SU-DHL-6 (cell line): ENCODE measurements around the gene ITGB4.

Source experiments
- H2AFZ ChIP-seq: fragments of 200-600 bp; sonication (generic); 2 replicates; pipeline ENCODE4 v1.6.1; 2014; ENCODE audit warnings: low read depth, mild to moderate bottlenecking, moderate library complexity, mixed read lengths, antibody characterized with exemption, low read length; ENCODE audit not compliant: severe bottlenecking
- H3F3A ChIP-seq: fragments of 200-600 bp; shearing (Covaris generic); 2 replicates; pipeline ENCODE4 v1.6.0; 2016; ENCODE audit warnings: antibody characterized with exemption, mild to moderate bottlenecking; ENCODE audit not compliant: insufficient read depth
- H3K27ac ChIP-seq: fragments of 200-600 bp; sonication (generic); 2 replicates; pipeline ENCODE4 v1.5.1; 2016; ENCODE audit warnings: low read depth, mild to moderate bottlenecking, low read length, moderate library complexity, mixed read lengths
- H3K27me3 ChIP-seq: fragments of 200-600 bp; sonication (generic), shearing (Covaris generic); 2 replicates; pipeline ENCODE4 v1.6.0; 2014; ENCODE audit warnings: mild to moderate bottlenecking, low read length
- H3K36me3 ChIP-seq: fragments of 200-600 bp; sonication (generic); 2 replicates; pipeline ENCODE4 v1.6.1; 2014; ENCODE audit warnings: mild to moderate bottlenecking, low read length, mixed read lengths
- H3K4me2 ChIP-seq: fragments of 300-600, 200-600 bp; shearing (Covaris generic), sonication (generic); 2 replicates; pipeline ENCODE4 v1.6.0; 2014; ENCODE audit warnings: low read length, low read depth, mild to moderate bottlenecking; ENCODE audit not compliant: poor library complexity, severe bottlenecking
- H3K4me3 ChIP-seq: fragments of 200-600 bp; sonication (generic); 2 replicates; pipeline ENCODE4 v1.5.1; 2014; ENCODE audit warnings: antibody characterized with exemption, low read length, mild to moderate bottlenecking, mixed read lengths; ENCODE audit not compliant: insufficient read depth, poor library complexity, severe bottlenecking
- H3K79me2 ChIP-seq: fragments of 200-600 bp; sonication (generic); 2 replicates; pipeline ENCODE4 v1.6.1; 2014; ENCODE audit warnings: mild to moderate bottlenecking, low read length, moderate library complexity; ENCODE audit not compliant: insufficient read depth
- H3K9ac ChIP-seq: fragments of 200-600 bp; sonication (generic); 2 replicates; pipeline ENCODE4 v1.7.0; 2014; ENCODE audit warnings: mild to moderate bottlenecking, low read length
- H3K9me2 ChIP-seq: fragments of 200-600 bp; sonication (generic); replicated peaks from 2 replicates; pipeline ENCODE4 v1.6.1; 2014; ENCODE audit warnings: low read length; ENCODE audit not compliant: insufficient read depth
- H3K9me3 ChIP-seq: fragments of 200-600 bp; sonication (generic); 2 replicates; pipeline ENCODE4 v1.6.1; 2014; ENCODE audit warnings: low read length, mixed read lengths; ENCODE audit not compliant: insufficient read depth
- H4K20me1 ChIP-seq: fragments of 200-600 bp; sonication (generic); 2 replicates; pipeline ENCODE4 v1.6.1; 2014; ENCODE audit warnings: low read depth, mild to moderate bottlenecking, antibody characterized with exemption, low read length, moderate library complexity, mixed read lengths
- CTCF ChIP-seq: fragments of 200-600 bp; sonication (generic); IDR thresholded peaks from one replicate; pipeline ENCODE4 v1.5.1; 2017; ENCODE audit warnings: antibody characterized with exemption, mild to moderate bottlenecking, low read length, moderate library complexity; ENCODE audit not compliant: insufficient read depth, poor library complexity, severe bottlenecking
- EZH2phosphoT487 ChIP-seq: fragments of 200-600 bp; sonication (generic), shearing (Covaris generic); conservative IDR thresholded peaks from 2 replicates; pipeline ENCODE4 v1.6.1; 2018; ENCODE audit warnings: mild to moderate bottlenecking, antibody characterized with exemption, low read length, moderate library complexity, mixed read lengths

ITGB4 gene

GRCh38 chr17:75795820-75796607 lies 74.8 kb downstream of the ITGB4 start:
- no peak overlapping the region for H3K9ac ChIP-seq
- no peak overlapping the region for H3K4me2 ChIP-seq
- H3K27ac ChIP-seq: no peak overlapping the region
- no peaks in the 10 kb centered on the region for H4K20me1 ChIP-seq
- H3K79me2 ChIP-seq: peaks cover 58% of the 10 kb centered on the region
- peaks cover 16% of the 10 kb centered on the region; the same call in 1 of the 2 replicates for H3K36me3 ChIP-seq
- H3F3A ChIP-seq: peaks cover 3% of the 10 kb centered on the region; the same call in 1 of the 2 replicates
- no peak overlapping the region for H2AFZ ChIP-seq
- no peaks in the 10 kb centered on the region for H3K27me3 ChIP-seq
- no peaks in the 10 kb centered on the region for H3K9me3 ChIP-seq
- TF ChIP-seq EZH2phosphoT487: no peak
- TF ChIP-seq CTCF: no peak
- H3K9me2 ChIP-seq: no peaks in the 10 kb centered on the region
- H3K4me3 ChIP-seq: no peak overlapping the region

DNA sequence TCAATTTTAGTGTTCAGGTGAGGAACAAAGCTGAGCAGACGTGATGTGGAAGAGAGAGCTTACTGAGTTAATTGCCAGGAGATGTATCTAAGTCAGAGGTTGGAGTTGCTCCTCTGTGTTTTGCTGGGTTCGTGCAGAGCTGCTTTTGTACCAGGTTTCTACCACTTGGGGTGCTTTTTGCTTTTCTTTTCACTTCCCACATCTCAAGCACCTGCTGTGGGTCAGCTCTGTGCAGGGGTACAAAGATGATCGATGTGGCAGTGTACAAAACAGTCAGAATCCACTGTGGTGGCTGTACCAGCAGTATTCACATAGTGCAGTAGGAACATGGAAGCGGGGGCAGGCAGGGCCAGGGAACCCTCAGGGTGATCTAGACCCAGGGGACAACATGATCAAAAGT lies 78.1 kb downstream of the ITGB4 start:
- H3K36me3 ChIP-seq: 0 out of 2 replicates have a peak, but pooled peaks cover 5% of the 10 kb centered on the region
- H4K20me1 ChIP-seq: no peaks in the 10 kb centered on the region
- no peak overlapping the region for H3K9ac ChIP-seq

DNA sequence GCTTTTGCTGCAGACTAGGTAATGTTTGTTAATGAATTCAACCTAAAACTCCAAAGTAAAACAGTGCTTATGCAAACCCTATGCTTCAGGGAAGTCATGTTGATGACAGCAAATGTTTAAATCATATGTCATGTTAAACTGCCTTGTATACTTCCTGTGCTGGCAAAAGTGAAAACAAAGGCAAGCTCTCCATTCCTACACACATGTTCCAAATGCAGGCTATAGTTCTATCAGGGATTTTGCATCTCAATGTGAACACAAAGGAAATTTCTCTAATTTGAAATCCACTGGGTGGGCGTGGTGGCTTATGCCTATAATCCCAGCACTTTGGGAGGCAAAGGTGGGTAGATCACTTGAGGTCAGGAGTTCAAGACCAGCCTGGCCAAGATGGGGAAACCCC lies 82.6 kb downstream of the ITGB4 start:
- TF ChIP-seq EZH2phosphoT487: no peak
- no peak for TF ChIP-seq CTCF
- Histone ChIP-seq H3F3A (no peaks in the 10 kb centered on the region), H3K9me3 (no peaks in the 10 kb centered on the region), H3K79me2 (peaks cover 6% of the 10 kb centered on the region; the same call in 1 of the 2 replicates), H3K4me2 (no peak overlapping the region), H3K4me3 (no peak overlapping the region), H3K27ac (no peak overlapping the region), H3K36me3 (no peaks in the 10 kb centered on the region), H3K9me2 (no peaks in the 10 kb centered on the region), H3K27me3 (no peaks in the 10 kb centered on the region), H4K20me1 (no peaks in the 10 kb centered on the region), H2AFZ (no peak overlapping the region), H3K9ac (no peak overlapping the region)

More for the DNA sequence above, 78.1 kb downstream of the ITGB4 start:
- H3K4me3 ChIP-seq: no peak overlapping the region
- TF ChIP-seq CTCF (no peak), EZH2phosphoT487 (no peak)
- H3K79me2 ChIP-seq: peaks cover 32% of the 10 kb centered on the region
- no peaks in the 10 kb centered on the region for H3F3A ChIP-seq
- no peaks in the 10 kb centered on the region for H3K9me2 ChIP-seq
- no peak overlapping the region for H3K4me2 ChIP-seq
- no peaks in the 10 kb centered on the region for H3K9me3 ChIP-seq
- H2AFZ ChIP-seq: no peak overlapping the region
- no peaks in the 10 kb centered on the region for H3K27me3 ChIP-seq
- no peak overlapping the region for H3K27ac ChIP-seq
